ENCODE results near the gene SSTR3.

Gene SSTR3

DNA sequence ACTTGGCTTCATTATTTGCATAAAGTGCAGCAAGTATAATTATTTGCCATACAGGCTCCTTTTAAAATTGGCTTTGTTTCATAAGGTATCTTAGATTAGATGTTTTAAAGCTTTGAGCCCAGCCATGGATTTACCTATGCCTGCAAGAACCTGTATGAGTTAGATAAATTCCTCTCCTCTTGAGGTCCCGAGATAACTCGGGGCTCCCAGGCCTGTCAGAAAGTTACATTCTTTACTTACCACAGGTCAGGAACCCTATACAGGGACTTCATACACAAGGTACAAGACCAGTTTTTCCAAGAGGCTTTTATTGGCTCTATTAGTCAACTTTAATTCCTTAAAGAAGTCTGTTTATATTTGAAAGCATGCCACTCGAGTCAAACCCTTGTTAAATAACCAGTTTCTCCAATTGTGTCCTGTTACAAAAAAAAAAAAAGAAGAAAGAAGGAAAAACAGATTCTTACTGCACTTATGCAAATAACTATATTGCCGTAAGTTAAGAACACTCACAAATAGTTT is 22.0 kb downstream of the SSTR3 start:
- TF ChIP-seq, protein P1, sequence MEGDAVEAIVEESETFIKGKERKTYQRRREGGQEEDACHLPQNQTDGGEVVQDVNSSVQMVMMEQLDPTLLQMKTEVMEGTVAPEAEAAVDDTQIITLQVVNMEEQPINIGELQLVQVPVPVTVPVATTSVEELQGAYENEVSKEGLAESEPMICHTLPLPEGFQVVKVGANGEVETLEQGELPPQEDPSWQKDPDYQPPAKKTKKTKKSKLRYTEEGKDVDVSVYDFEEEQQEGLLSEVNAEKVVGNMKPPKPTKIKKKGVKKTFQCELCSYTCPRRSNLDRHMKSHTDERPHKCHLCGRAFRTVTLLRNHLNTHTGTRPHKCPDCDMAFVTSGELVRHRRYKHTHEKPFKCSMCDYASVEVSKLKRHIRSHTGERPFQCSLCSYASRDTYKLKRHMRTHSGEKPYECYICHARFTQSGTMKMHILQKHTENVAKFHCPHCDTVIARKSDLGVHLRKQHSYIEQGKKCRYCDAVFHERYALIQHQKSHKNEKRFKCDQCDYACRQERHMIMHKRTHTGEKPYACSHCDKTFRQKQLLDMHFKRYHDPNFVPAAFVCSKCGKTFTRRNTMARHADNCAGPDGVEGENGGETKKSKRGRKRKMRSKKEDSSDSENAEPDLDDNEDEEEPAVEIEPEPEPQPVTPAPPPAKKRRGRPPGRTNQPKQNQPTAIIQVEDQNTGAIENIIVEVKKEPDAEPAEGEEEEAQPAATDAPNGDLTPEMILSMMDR (IDR thresholded peaks at IDR 0.05), result no peak
- DNase-seq (ENCODE audit: low spot score), result no peak
- H3K27ac ChIP-seq, result no peak overlapping the region
- no peak overlapping the region for H3K4me3 ChIP-seq

- DNase-seq (ENCODE audit: low spot score), result no peak
These were observed 23.3 kb downstream of the SSTR3 start for GRCh38 chr22:37188901-37189466.

DNA sequence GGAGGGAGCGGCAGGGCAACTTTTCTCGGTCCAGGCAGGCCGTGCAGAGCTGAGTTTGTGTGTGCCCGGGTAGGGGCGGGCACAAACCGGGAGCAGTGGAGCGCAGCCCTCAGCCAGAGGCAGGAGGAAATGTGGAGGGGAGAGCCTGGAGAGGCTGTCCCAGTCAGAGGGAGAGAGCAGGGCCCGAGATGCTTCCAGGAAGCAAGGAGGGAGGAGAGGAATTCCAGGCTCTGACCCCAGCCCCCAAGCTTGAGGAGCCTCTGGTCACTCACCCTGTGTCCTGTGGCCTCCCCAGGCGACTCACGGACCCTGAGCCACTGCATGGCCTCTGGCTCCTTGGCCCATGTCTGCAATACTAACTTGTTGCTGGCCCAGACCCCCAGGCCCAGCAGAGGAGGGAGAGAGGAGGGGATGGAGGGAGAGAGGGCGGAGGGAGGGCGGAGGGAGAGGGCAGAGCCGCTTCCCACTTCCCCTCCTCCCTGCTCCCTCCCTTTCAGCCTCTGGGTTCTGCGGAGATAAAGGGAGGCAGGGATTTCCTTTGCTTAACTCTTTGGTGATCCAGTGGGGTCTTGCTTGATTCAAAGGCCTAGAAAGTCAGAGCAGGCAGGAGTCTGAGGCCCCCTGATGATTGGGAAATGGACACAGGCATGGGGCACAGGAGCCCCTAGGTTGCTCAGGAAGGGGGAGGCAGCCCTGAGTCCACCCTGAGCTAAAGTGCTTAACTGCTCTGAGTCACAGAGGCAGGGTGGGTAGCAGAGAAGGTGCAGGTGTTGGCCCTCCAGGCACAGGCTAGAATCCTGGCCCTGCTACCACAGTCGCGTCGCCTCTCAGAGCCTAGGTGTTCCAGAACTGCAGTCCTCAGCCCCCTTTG is 24.2 kb downstream of the SSTR3 start, which contains the start of gene C1QTNF6:
TSS of gene C1QTNF6 (minus strand) at position 357 of the 871 bp plus-strand sequence. CDS start at position 323, 34 bp downstream.
- H3K4me3 ChIP-seq, result peak within 1 kb of the TSS; percentile 61
- TF ChIP-seq, protein P1 (IDR thresholded peaks at IDR 0.05), result no peak
- peak within 1 kb of the TSS; percentile 8 to 83 for H3K27ac ChIP-seq
- DNase-seq (ENCODE audit: low spot score), result no peak

More at GRCh38 chr22:37188901-37189466, 23.3 kb downstream of the SSTR3 start:
- TF ChIP-seq, protein P1 (IDR thresholded peaks at IDR 0.05), result no peak
- H3K4me3 ChIP-seq, result peak overlapping the region; percentile 61
- H3K27ac ChIP-seq, result peak overlapping the region in 1 of 2 donors; percentile 83

DNA sequence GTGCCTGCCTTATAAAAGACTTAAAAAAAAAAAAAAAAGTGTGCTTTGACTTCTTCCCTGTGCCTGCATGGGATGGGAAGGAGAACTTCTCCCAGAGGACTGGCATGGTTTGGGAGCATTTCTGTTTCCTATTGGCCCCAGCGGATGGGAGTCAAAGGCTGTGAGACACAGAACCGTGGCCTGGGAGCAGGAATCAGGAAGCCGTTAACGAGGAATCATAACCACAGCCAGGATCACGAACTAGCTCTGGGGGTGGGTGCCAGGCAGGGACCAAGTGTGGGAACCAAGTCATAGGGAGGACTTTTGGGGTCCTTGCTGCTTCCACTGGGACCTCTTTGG is 24.8 kb downstream of the SSTR3 start:
- DNase-seq (ENCODE audit: low spot score), result no peak
- TF ChIP-seq, protein P1 (IDR thresholded peaks at IDR 0.05), result no peak
- peak overlapping the region; percentile 61 for H3K4me3 ChIP-seq
- peak overlapping the region; percentile 8 to 83 for H3K27ac ChIP-seq

DNA sequence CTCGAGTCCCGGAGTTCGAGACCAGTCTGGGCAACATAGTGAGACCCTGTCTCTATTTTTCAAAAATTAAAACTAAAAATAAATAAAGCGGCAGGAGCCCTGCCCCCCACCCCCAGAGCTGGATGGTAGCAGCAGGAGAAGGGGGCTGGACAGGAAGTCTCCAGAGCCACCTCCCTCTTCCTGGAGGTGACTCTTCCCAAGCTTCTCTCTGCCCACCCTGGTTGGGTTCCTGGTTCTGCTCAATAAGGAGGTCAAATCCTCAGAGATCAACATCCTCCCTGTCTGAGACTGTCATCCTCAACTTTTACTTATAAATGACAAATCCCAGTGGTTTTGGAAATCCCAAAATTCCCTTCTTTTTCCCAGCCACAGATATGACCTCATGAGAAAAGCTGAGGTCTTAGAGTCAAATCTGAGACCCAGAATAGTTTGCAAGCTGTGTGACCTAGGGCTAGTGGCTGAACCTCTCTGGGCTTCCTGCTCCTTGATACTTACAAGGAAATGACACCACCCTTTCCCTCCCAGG is 25.2 kb downstream of the SSTR3 start:
- DNase-seq (ENCODE audit: low spot score), result no peak
- TF ChIP-seq, protein P1 (IDR thresholded peaks at IDR 0.05), result no peak
- peak overlapping the region; percentile 61 for H3K4me3 ChIP-seq
- H3K27ac ChIP-seq, result peak overlapping the region; percentile 8 to 83

GRCh38 chr22:37186228-37186996 is 25.9 kb downstream of the SSTR3 start:
- DNase-seq (ENCODE audit: low spot score), result no peak
- Histone ChIP-seq H3K4me3 (no peak overlapping the region), H3K27ac (no peak overlapping the region)
- TF ChIP-seq, protein P1 (IDR thresholded peaks at IDR 0.05), result no peak

Data from coronary artery (tissue), 2 donors.